ENCODE results near the gene THAP4. TPM values are rescaled to one million over a fixed set of nuclear protein-coding genes. Genes with fewer than 3 reads are reported as not detected.
A peak's percentile ranks its signal among the peaks of the same experiment; 100 is the strongest.

Gene THAP4
- total and polyA plus RNA-seq, 2 of the 4 experiments (the other 2 are of a cell fraction), result 33.9 to 55.1 TPM

- Histone ChIP-seq H3K36me3 (ENCODE audit: control insufficient read depth, insufficient read depth, low read length) (peaks cover 41% of the 10 kb centered on the region), H3K4me1 (ENCODE audit: control insufficient read depth, insufficient read depth, low read length) (no peaks in the 10 kb centered on the region; the same call in 1 of the 2 replicates), H3K27me3 (ENCODE audit: control insufficient read depth, insufficient read depth, low read length) (no peaks in the 10 kb centered on the region), H3K14ac (replicated peaks; ENCODE audit: low read depth, low read length) (no peak overlapping the region), H3K56ac (ENCODE audit: extremely low read depth, insufficient read depth, low read length) (no peak overlapping the region), H3K4ac (ENCODE audit: low read depth, low read length) (no peak overlapping the region), H2AFZ (replicated peaks; ENCODE audit: low read length, poor library complexity) (no peak overlapping the region), H2AK9ac (replicated peaks; ENCODE audit: low read depth, low read length, poor library complexity) (no peak overlapping the region), H3K9me1 (ENCODE audit: insufficient read depth, low read length) (no peaks in the 10 kb centered on the region), H4K8ac (ENCODE audit: low read depth in 2 of 2, low read length in 2 of 2) (no peak overlapping the region), H2BK15ac (ENCODE audit: low read depth, low read length) (no peak overlapping the region), H4K5ac (ENCODE audit: low read depth, low read length) (no peak overlapping the region), H2BK5ac (ENCODE audit: low read depth, low read length, poor library complexity, severe bottlenecking) (no peak overlapping the region), H3K9ac (ENCODE audit: low read depth, low read length) (no peak overlapping the region), H3K9me3 (ENCODE audit: control insufficient read depth, insufficient read depth, low read length) (no peaks in the 10 kb centered on the region), H4K20me1 (ENCODE audit: insufficient read depth, low read length) (no peaks in the 10 kb centered on the region; the same call in 1 of the 2 replicates), H2BK120ac (ENCODE audit: low read depth, low read length) (no peak overlapping the region), H3K4me2 (ENCODE audit: low read depth, low read length) (no peak overlapping the region), H4K91ac (ENCODE audit: insufficient read depth, low read depth, low read length) (no peak overlapping the region), H3K27ac (ENCODE audit: insufficient read depth, low read length) (no peak overlapping the region), H2BK20ac (ENCODE audit: low read depth, low read length) (no peak overlapping the region), H3K79me1 (ENCODE audit: low read depth in 1 of 2, low read length in 2 of 2) (peaks cover 8 to 21% of the 10 kb centered on the region in 2 experiments; a peak in 2 of 4 replicates), H3K18ac (ENCODE audit: low read depth, low read length) (no peak overlapping the region), H3K23ac (ENCODE audit: low read depth, low read length) (no peak overlapping the region), H3K4me3 (ENCODE audit: insufficient read depth, low read depth, low read length) (no peak overlapping the region), H2AK5ac (ENCODE audit: low read depth, low read length) (no peak overlapping the region)
- intact Hi-C loops (cut with micrococcal nuclease) (no loop called here), dilution Hi-C loops (cut with HindIII; ENCODE audit: low sequenced_read_pairs, unreplicated experiment) (no loop called here), in situ Hi-C loops (cut with MboI; ENCODE audit: low sequenced_read_pairs) (no loop called here)
- ATAC-seq (ENCODE audit: low read depth) (no peak), DNase-seq (no peak)
- no TSS peak for BruUV-seq (replicated peaks)
- 0 out of 2 replicates have a peak, but pooled peaks have one; percentile 5 for TF ChIP-seq CTCF (conservative IDR thresholded peaks at IDR 0.05; ENCODE audit: low read depth, low read length)
- no peak for TF ChIP-seq RFX5 (IDR thresholded peaks at IDR 0.05; ENCODE audit: low read depth, low read length)
- ChIA-PET CTCF (no interaction called here), POLR2A (ENCODE audit: unreplicated experiment) (no interaction called here)
- WGBS, 2 experiments (ENCODE audit: extremely low coverage in 2 of 2, insufficient read length in 1 of 2), result 93% methylated on average over 9 of the region's 15 CpGs; no CpG with 5 or more reads in 1 of the 2 experiments
Observed at GRCh38 chr2:241595600-241596140, 41.3 kb downstream of the THAP4 start.
